ENCODE results near the gene ADGRE2.

DNA sequence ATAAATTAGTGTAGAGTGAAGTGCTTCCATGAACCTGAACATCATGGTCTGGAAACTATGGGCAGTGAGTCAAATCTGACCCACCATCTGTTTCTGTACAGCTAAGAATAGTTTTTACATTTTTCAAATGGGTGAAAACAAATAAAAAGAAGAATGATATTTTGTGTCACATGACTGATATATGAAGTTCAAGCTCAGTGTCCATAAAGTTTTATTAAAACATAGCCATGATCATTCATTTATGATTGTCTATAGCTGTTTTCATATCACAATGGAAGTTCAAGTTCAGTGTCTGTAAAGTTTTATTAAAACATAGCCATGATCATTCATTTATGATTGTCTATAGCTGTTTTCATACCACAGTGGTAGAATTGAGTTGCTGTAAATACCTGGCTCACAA, 45.9 kb downstream of the ADGRE2 start:
- TF ChIP-seq, protein P1, sequence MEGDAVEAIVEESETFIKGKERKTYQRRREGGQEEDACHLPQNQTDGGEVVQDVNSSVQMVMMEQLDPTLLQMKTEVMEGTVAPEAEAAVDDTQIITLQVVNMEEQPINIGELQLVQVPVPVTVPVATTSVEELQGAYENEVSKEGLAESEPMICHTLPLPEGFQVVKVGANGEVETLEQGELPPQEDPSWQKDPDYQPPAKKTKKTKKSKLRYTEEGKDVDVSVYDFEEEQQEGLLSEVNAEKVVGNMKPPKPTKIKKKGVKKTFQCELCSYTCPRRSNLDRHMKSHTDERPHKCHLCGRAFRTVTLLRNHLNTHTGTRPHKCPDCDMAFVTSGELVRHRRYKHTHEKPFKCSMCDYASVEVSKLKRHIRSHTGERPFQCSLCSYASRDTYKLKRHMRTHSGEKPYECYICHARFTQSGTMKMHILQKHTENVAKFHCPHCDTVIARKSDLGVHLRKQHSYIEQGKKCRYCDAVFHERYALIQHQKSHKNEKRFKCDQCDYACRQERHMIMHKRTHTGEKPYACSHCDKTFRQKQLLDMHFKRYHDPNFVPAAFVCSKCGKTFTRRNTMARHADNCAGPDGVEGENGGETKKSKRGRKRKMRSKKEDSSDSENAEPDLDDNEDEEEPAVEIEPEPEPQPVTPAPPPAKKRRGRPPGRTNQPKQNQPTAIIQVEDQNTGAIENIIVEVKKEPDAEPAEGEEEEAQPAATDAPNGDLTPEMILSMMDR (IDR thresholded peaks at IDR 0.05) = no peak
- TF ChIP-seq POLR2A (IDR thresholded peaks at IDR 0.05; ENCODE audit: low read depth) (no peak), POLR2AphosphoS5 (IDR thresholded peaks at IDR 0.05) (no peak)
